Measurements from ENCODE around the gene REPIN1. TPM values are rescaled to one million over a fixed set of nuclear protein-coding genes. Genes with fewer than 3 reads are reported as not detected.
A peak's percentile ranks its signal among the peaks of the same experiment; 100 is the strongest.

Gene REPIN1
- total and polyA plus RNA-seq, 2 experiments from 2014 or later, result 79.1 to 107 TPM

DNA sequence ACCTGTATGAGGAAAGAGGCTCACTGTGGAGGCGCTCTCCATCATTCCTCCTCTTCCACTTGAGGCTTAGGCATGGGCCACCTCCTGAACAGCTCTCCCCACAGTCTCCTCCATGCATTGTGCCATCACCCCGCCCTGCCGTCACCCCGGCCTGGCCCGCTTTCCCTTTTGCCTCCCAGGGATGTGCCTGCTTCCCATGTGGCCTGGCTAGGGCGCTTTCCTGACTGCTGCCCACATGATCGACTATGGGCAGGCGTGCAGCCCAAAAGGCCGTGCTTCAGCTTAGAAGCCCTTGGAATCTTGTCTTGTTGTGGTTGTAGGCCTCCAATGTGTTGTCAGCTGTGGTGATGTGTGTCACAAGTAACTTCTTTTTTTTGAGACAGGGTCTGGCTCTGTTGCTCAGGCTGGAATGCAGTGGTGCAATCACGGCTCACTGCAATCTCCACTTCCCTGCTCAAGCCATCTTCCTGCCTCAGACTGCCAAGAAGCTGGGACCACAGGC is 43.5 kb upstream of the REPIN1 start:
- 91% methylated on average over 10 of the region's 10 CpGs for WGBS (ENCODE audit: low lambda C conversion rate, missing lambda C conversion rate)
- H3K9me2 ChIP-seq (replicated peaks; ENCODE audit: insufficient read depth), result no peaks in the 10 kb centered on the region
- H3K9me3 ChIP-seq (ENCODE audit: low read depth), result no peaks in the 10 kb centered on the region
- no peak for DNase-seq (ENCODE audit: low spot score)
- no peak overlapping the region for H2AFZ ChIP-seq
- peak overlapping the region; percentile 93 for H3K27ac ChIP-seq
- H4K20me1 ChIP-seq (ENCODE audit: insufficient read depth, poor library complexity, severe bottlenecking), result no peaks in the 10 kb centered on the region
- no peaks in the 10 kb centered on the region for H3K36me3 ChIP-seq (replicated peaks; ENCODE audit: insufficient read depth, low read depth)
- no peaks in the 10 kb centered on the region for H3K27me3 ChIP-seq
- peaks cover 16% of the 10 kb centered on the region for H3K4me1 ChIP-seq (ENCODE audit: insufficient read depth)
- TF ChIP-seq, protein P1, sequence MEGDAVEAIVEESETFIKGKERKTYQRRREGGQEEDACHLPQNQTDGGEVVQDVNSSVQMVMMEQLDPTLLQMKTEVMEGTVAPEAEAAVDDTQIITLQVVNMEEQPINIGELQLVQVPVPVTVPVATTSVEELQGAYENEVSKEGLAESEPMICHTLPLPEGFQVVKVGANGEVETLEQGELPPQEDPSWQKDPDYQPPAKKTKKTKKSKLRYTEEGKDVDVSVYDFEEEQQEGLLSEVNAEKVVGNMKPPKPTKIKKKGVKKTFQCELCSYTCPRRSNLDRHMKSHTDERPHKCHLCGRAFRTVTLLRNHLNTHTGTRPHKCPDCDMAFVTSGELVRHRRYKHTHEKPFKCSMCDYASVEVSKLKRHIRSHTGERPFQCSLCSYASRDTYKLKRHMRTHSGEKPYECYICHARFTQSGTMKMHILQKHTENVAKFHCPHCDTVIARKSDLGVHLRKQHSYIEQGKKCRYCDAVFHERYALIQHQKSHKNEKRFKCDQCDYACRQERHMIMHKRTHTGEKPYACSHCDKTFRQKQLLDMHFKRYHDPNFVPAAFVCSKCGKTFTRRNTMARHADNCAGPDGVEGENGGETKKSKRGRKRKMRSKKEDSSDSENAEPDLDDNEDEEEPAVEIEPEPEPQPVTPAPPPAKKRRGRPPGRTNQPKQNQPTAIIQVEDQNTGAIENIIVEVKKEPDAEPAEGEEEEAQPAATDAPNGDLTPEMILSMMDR (IDR thresholded peaks at IDR 0.05; ENCODE audit: poor library complexity), result no peak
- TF ChIP-seq EZH2phosphoT487 (IDR thresholded peaks at IDR 0.05; ENCODE audit: low read depth, severe bottlenecking, unreplicated experiment) (no peak), EZH2 (IDR thresholded peaks at IDR 0.05; ENCODE audit: borderline replicate concordance) (no peak)
- peak overlapping the region; percentile 82 for H3K4me2 ChIP-seq
- H3K79me2 ChIP-seq, result peaks cover 31% of the 10 kb centered on the region
- H3K4me3 ChIP-seq, result no peak overlapping the region

GRCh38 chr7:150325901-150326300 is 42.7 kb upstream of the REPIN1 start:
- no peak overlapping the region for H2AFZ ChIP-seq
- H3K79me2 ChIP-seq, result peaks cover 31% of the 10 kb centered on the region
- H3K4me2 ChIP-seq, result no peak overlapping the region
- WGBS (ENCODE audit: low lambda C conversion rate, missing lambda C conversion rate), result 82% methylated on average over 6 of the region's 6 CpGs
- no peak overlapping the region for H3K4me3 ChIP-seq
- no peaks in the 10 kb centered on the region for H3K27me3 ChIP-seq
- peaks cover 16% of the 10 kb centered on the region for H3K4me1 ChIP-seq (ENCODE audit: insufficient read depth)
- no peaks in the 10 kb centered on the region for H3K9me2 ChIP-seq (replicated peaks; ENCODE audit: insufficient read depth)
- DNase-seq (ENCODE audit: low spot score), result no peak
- no peak overlapping the region for H3K27ac ChIP-seq
- TF ChIP-seq, protein P1 (IDR thresholded peaks at IDR 0.05; ENCODE audit: poor library complexity), result no peak
- TF ChIP-seq EZH2 (IDR thresholded peaks at IDR 0.05; ENCODE audit: borderline replicate concordance), result no peak
- no peak for TF ChIP-seq EZH2phosphoT487 (IDR thresholded peaks at IDR 0.05; ENCODE audit: low read depth, severe bottlenecking, unreplicated experiment)
- H3K36me3 ChIP-seq (replicated peaks; ENCODE audit: insufficient read depth, low read depth), result no peaks in the 10 kb centered on the region
- no peaks in the 10 kb centered on the region for H3K9me3 ChIP-seq (ENCODE audit: low read depth)
- no peaks in the 10 kb centered on the region for H4K20me1 ChIP-seq (ENCODE audit: insufficient read depth, poor library complexity, severe bottlenecking)

DNA sequence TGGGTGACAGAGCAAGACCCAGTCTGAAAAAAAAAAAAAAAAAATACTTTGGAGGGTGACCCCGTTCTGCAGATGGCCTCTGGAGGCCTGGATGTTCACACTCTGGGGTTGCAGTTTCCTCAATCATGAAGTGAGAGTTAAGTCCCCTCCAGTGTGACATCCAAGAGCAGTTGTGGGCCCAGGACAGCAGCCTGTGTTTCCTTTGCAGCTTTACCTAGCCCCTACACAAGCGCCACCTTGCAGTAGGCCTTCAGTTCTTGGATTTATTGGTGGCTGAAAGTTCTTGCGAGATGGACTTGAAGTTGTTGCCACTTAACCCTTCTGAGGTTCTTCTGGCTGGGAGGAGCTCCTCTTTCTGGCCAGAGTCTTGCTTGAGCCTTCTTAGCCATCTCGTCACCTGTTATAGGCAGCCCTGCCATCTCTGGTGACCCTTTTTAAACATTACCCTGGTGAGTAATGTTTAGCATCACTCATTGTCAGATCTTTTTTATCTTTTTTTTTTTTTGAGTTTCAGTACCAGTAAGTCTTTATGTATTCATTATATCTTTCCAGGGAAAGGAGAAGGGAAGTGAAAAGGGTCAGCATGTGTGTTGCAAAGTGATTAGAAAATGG is 41.9 kb upstream of the REPIN1 start:
- H3K79me2 ChIP-seq, result peaks cover 29% of the 10 kb centered on the region
- WGBS (ENCODE audit: low lambda C conversion rate, missing lambda C conversion rate), result 87% methylated on average over 4 of the region's 4 CpGs

DNA sequence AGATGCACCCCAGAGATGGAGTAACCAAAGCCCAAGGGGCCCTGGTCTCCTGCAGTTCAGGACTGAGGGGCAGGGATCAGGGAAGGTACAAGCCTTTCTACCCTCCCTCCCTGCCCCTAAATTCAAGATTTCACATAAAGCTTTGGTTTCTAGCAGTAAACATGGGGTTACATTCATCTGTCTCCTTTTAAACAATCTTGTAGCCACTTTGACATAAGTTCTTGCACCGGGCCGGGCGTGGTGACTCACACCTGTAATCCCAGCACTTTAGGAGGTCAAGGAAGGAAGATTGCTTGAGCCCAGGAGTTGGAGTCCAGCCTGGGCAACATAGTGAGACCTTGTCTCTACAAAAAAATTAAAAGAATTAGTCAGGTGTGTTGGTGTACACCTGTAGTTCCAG is 41.3 kb upstream of the REPIN1 start:
- no peaks in the 10 kb centered on the region for H3K27me3 ChIP-seq
- H3K4me2 ChIP-seq, result no peak overlapping the region
- WGBS (ENCODE audit: low lambda C conversion rate, missing lambda C conversion rate), result 96% methylated on average over 3 of the region's 3 CpGs
- H3K27ac ChIP-seq, result no peak overlapping the region
- H3K9me2 ChIP-seq (replicated peaks; ENCODE audit: insufficient read depth), result no peaks in the 10 kb centered on the region
- H4K20me1 ChIP-seq (ENCODE audit: insufficient read depth, poor library complexity, severe bottlenecking), result no peaks in the 10 kb centered on the region
- H3K4me1 ChIP-seq (ENCODE audit: insufficient read depth), result peaks cover 5% of the 10 kb centered on the region
- H3K9me3 ChIP-seq (ENCODE audit: low read depth), result no peaks in the 10 kb centered on the region
- H2AFZ ChIP-seq, result no peak overlapping the region
- no peak for DNase-seq (ENCODE audit: low spot score)
- peaks cover 25% of the 10 kb centered on the region for H3K79me2 ChIP-seq
- H3K4me3 ChIP-seq, result no peak overlapping the region
- H3K36me3 ChIP-seq (replicated peaks; ENCODE audit: insufficient read depth, low read depth), result no peaks in the 10 kb centered on the region
- TF ChIP-seq, protein P1 (IDR thresholded peaks at IDR 0.05; ENCODE audit: poor library complexity), result no peak
- no peak for TF ChIP-seq EZH2phosphoT487 (IDR thresholded peaks at IDR 0.05; ENCODE audit: low read depth, severe bottlenecking, unreplicated experiment)
- no peak for TF ChIP-seq EZH2 (IDR thresholded peaks at IDR 0.05; ENCODE audit: borderline replicate concordance)

More for the DNA sequence above, 41.9 kb upstream of the REPIN1 start:
- Histone ChIP-seq H3K4me2 (no peak overlapping the region), H3K9me3 (ENCODE audit: low read depth) (no peaks in the 10 kb centered on the region), H4K20me1 (ENCODE audit: insufficient read depth, poor library complexity, severe bottlenecking) (no peaks in the 10 kb centered on the region), H3K36me3 (replicated peaks; ENCODE audit: insufficient read depth, low read depth) (no peaks in the 10 kb centered on the region), H3K4me1 (ENCODE audit: insufficient read depth) (peaks cover 10% of the 10 kb centered on the region), H2AFZ (no peak overlapping the region), H3K9me2 (replicated peaks; ENCODE audit: insufficient read depth) (no peaks in the 10 kb centered on the region), H3K4me3 (no peak overlapping the region), H3K27me3 (no peaks in the 10 kb centered on the region), H3K27ac (no peak overlapping the region)
- no peak for DNase-seq (ENCODE audit: low spot score)
- TF ChIP-seq EZH2 (IDR thresholded peaks at IDR 0.05; ENCODE audit: borderline replicate concordance), result no peak
